Stimulated activated CD4-positive, alpha-beta T cell treated with anti-CD3 and anti-CD28 coated beads, Interleukin-15, amount 100 ng/mL, for 24 hours (primary cell): ENCODE data around the gene ZNF71.

Source experiments
- DNase-seq: peaks from one replicate; pipeline ENCODE4 v3.0.0-alpha.2; 2020

Gene ZNF71

DNA sequence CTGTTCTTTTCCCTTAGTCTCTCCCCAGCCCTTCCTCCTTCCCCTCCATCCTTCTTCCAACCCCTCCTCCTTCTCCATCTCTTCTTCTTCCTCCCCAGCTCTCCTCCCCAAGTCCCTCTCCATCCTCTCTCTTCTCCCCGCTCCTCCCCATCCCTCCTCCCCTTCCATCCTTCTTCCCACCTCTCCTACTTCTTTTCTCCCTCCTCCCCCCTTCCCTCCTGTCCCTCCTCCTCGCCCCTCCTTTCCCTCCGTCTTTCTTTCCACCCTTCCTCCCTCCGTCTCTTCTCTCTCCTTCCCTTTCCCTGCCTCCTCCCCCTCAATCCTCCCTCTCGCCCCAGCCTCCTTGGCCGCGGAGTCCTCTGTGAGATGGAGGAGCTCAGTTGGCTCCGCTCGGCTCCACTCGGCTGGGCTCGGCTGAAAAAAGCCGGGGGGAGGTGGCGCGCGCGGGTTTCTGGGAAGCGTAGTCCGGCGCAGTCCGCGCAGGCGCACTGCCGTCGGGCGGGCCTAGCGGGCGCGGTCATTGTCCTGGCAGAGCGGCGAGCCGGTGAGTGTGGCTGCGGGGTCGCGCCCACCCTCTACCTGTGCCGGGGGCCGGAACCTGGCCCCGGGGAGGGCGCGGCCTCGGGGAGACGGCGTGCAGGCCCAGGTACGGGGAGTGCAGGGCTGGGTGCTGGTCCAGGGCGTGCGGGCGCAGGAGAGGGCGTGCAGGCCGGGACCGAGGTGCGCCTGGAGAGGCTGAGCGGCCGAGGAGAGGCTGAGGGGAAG is at the start of gene ZNF71:
Gene ZNF71, plus strand, starts transcription at position 520 of the 765 bp plus-strand sequence. CDS start 6,257 bp downstream, outside the sequence.
- peak; percentile 92 for DNase-seq

GRCh38 chr19:56547535-56547934 is 47.6 kb upstream of the ZNF71 start:
- DNase-seq, result no peak

DNA sequence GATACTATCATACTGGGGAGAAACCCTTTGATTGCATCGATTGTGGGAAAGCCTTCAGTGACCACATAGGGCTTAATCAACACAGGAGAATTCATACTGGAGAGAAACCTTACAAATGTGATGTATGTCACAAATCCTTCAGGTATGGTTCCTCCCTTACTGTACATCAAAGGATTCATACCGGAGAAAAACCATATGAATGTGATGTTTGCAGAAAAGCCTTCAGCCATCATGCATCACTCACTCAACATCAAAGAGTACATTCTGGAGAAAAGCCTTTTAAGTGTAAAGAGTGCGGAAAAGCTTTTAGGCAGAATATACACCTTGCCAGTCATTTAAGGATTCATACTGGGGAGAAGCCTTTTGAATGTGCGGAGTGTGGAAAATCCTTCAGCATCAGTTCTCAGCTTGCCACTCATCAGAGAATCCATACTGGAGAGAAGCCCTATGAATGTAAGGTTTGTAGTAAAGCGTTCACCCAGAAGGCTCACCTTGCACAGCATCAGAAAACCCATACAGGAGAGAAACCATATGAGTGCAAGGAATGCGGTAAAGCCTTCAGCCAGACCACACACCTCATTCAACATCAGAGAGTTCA is 40.7 kb upstream of the ZNF71 start:
- no peak for DNase-seq

- no peak for DNase-seq
Observed at GRCh38 chr19:56562766-56563165, 32.3 kb upstream of the ZNF71 start.

DNA sequence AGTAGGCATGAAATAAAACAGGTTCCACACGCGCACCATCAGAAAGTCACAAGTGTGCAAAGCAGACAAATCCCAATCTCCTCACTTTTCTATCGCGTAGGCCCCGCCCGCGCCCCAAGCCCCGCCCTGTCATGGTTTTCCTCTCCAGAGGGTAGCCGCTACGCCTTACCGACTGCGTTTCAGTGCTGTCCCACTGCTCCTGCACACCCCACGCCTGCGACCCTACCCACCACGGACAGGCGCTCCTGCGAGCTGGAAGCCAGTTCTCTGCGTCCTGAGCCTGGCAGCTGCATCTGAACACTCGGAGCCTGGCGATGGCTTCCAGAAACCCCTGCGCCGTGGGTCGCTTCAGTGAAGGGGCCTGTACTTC is 28.2 kb upstream of the ZNF71 start:
- DNase-seq, result peak; percentile 66

DNA sequence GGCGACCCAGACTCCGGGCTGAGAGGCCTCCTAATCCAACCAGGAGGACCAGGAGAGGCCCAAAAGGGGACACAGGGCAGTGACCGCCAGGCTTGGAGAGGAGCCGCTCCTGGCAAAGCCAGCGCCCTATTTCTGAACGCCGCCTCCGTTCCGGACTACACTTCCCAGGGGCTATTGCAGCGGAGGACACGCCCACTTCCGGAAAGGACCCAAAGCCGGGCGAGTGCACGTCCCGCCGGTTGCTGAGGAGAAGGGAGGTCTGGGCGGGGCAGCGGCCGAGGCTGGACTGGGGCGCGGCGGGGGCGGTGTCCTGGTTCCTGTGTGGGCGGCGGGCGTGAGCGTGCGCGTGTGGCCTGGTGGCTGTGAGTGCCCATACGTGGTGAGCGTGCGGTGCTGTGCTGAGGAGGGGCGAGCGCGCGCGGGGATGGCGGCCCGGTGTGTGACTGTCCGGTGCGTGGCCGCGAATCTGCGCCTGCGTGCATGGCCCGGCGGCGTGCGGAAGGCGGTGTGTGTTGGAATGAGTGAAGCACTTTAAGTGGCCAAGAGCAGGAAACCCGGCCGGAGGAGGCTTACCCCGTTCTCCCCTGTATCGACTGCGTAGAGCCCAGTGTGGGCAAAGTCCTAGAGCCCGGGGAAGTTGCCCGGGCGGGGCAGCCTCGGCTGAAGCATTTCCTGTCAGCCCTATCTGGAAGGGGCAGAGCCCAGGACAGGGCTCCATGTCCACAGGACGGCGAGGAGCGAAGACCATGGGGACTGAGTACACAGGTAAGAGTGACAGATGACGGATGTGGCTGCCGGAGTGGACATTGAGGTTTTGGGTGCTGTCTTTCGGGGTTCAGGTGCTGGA is 27.6 kb upstream of the ZNF71 start, which contains the start of gene ZNF470:
Gene ZNF470, plus strand, starts transcription at position 195 of the 847 bp plus-strand sequence. CDS start 2,844 bp downstream, outside the sequence.
- DNase-seq, result peak; percentile 94

DNA sequence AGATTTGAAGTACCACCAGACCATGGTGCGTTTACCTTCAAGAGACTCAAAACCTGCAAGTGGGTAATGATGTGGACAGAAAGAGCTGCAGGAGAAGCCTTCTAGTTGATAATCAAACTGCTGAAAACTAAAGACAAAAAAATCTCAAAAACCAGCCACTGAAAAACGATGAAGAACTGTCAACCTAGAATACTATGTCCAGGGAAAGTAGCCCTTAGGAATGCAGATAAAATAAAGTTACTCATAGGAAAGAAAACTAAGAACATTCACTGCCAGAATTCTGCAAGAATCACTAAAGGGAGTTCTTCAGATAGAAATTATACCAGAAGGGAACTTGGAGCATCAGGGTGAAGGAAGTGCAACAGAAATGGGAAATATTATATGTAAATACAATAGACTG is 22.5 kb upstream of the ZNF71 start:
- no peak for DNase-seq

DNA sequence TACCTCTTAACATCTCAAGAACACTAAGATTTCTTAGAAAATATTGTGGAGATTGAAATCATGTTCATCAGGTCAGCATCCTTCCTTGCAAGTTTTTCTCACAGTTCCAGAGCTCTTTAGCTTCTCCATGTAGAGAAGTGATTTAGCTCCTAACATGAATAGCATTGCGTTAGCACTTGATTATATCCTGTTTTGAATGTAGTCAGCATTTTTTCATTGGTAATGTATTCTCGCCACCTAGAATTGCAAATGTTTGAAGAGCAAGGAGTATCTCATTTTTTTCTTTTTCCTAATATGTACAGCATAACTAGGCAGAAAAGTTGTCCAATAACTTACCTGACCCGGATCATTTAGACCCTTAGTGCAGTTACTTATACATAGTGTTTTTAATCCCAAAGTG is 21.2 kb upstream of the ZNF71 start:
- DNase-seq, result no peak

DNA sequence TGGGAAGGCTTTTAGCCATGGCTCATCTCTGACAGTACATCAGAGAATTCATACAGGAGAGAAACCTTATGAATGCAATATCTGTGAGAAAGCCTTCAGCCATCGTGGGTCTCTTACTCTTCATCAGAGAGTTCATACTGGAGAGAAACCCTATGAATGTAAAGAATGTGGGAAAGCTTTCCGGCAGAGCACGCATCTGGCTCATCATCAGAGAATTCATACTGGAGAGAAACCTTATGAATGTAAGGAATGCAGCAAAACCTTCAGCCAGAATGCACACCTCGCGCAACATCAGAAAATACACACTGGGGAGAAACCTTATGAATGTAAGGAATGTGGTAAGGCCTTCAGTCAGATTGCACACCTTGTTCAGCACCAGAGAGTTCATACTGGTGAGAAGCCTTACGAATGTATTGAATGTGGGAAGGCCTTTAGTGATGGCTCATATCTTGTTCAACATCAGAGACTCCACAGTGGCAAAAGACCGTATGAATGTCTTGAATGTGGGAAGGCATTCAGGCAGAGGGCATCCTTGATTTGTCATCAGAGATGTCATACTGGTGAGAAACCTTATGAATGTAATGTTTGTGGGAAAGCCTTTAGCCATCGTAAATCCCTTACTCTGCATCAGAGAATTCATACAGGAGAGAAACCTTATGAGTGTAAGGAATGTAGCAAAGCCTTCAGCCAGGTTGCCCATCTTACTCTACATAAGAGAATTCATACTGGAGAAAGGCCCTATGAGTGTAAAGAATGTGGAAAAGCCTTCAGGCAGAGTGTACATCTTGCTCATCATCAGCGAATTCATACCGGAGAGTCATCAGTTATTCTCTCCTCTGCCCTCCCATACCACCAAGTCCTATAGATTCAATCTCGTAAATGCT is 17.1 kb upstream of the ZNF71 start:
- no peak for DNase-seq

GRCh38 chr19:56594446-56594782 is 688 bp upstream of the ZNF71 start:
- no peak for DNase-seq

DNA sequence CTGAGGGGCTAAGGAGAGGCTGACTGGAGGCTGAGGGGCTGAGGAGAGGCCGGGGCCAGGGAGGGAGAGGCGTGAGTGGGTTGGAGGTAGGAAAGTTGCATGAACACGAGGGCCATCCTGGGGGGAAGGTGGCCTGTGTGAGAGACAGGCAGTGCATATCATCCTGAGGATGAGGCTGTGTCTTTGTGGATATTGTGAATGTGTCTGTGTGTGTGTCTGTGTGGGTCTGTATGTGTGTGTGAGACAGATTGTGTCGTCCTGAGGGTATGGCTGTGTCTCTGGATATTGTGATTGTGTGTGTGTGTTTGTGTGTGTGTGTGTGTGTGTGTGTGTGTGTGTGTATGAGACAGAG is 422 bp downstream of the ZNF71 start:
- no peak for DNase-seq

- DNase-seq, result no peak
Observed at GRCh38 chr19:56596676-56597075, 1.6 kb downstream of the ZNF71 start.

DNA sequence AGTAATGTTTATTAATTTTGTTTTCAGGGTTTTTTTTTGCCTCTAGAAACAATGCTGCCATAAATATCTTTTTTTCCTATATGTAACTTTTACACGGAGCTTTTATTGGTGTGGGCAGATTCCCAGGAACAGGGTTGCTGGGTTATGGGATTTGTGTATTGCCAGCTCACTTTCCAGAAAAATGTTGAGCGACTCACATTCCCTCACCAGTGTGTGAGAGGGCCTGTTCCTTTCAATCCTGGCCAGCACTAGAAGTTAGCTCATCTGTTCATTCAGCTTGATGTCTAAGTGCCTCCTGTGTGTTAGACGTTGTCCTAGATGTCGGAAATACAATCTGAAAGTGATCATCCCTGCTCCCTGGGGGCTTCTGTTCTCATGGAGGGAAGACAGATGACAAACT is 2.6 kb downstream of the ZNF71 start:
- DNase-seq, result no peak

DNA sequence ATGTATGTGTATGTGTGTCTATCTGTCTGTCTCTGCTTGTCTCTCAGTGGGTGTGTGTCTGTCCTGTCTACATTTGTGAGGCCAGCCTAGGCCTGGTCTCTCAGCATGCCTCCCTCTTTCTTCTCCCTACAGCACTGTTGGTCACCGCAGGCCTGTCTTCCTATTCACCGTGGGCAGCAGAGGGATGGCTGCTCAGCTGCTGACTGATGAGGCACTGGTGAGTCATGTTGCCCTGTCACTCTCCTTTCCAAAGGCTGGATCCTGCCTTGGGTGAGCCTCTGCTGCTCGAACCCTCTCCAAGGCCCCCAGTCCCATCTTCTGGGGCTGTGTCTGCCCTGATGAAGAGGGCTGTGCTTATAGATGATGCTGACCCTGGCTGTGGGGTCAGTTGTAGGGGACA is 6.3 kb downstream of the ZNF71 start:
- no peak for DNase-seq

DNA sequence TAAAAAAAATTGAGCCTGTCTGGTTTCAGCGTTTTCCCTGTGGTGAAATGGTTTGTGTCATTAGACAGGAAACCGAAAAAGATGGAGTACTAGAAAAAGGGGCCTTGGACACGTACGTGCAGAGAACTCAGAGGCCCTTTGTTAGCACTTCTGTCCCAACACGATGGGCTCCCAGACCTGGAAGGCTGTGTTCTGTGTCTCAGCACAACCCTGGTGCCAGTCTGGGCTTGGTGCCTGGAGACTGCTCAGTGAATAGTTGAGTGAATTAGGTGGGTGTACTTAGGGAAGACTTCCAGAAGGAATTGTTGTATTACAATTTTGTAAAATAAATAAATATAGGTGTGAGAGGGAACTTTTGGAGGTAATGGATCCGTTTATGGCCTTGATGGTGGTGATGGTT is 8.7 kb downstream of the ZNF71 start:
- DNase-seq, result no peak

GRCh38 chr19:56608274-56608964 is 13.3 kb downstream of the ZNF71 start:
- no peak for DNase-seq

DNA sequence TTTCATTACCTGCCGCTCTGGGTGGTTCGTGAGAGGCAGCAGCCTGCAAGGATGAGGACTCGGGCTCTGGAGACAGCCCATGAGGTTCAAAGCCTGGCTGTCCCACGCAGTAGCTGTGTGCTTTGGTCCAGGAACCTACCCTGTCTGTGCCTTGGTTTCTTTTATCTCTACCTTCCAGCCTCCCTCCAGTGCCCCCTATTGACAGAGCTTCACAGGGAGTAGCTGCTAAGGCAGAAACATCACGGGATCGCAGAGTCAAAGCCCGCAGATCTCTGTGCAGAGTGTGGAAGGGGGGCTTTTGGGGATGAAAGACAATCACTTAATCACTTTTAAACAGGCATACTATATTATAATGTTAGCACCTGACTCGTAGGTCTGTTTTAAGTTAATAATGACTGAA is 16.2 kb downstream of the ZNF71 start:
- DNase-seq, result no peak

GRCh38 chr19:56612737-56613136 is 17.6 kb downstream of the ZNF71 start:
- no peak for DNase-seq

- DNase-seq, result no peak
Observed at GRCh38 chr19:56613639-56614038, 18.5 kb downstream of the ZNF71 start.

GRCh38 chr19:56617531-56617930 is 22.4 kb downstream of the ZNF71 start:
- DNase-seq, result no peak

DNA sequence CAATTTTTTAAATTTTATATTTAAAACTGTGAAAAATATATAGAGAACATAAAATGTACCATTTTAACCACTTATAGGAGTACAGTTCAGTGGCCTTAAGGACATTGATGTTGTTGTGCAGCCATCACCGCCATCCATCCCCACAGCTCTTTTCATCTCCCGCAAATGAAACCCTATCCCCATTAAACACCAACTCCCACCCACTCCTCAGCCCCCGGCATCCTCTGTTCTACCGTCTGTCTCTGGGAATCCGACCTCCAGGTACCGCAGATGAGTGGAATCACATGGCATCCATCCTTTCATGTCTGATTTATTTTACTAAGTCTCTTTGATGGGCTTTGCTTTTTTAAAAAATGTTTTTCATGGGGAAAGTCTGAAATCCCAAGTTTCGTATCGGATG is 24.0 kb downstream of the ZNF71 start:
- DNase-seq, result no peak

DNA sequence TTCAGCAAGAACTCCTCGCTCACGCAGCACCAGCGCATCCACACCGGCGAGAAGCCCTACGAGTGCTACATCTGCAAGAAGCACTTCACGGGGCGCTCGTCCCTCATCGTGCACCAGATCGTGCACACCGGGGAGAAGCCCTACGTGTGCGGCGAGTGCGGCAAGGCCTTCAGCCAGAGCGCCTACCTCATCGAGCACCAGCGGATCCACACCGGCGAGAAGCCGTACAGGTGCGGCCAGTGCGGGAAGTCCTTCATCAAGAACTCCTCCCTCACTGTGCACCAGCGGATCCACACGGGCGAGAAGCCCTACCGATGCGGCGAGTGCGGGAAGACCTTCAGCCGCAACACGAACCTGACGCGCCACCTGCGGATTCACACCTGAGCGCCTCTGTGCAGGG is 27.3 kb downstream of the ZNF71 start:
- no peak for DNase-seq
